ENCODE data around the gene POLR2F. TPM values are rescaled to one million over a fixed set of nuclear protein-coding genes. Genes with fewer than 3 reads are reported as not detected.

The POLR2F gene
- total RNA-seq, 2 donors from 2014 or later = 53.2 to 62.1 TPM

- Histone ChIP-seq H3K27me3 (no peaks in the 10 kb centered on the region), H3K4me1 (no peaks in the 10 kb centered on the region), H3K36me3 (peaks cover 51% of the 10 kb centered on the region), H3K4me3 (no peak overlapping the region), H3K27ac (no peak overlapping the region), H3K9me3 (no peaks in the 10 kb centered on the region)
- TF ChIP-seq, protein P1, sequence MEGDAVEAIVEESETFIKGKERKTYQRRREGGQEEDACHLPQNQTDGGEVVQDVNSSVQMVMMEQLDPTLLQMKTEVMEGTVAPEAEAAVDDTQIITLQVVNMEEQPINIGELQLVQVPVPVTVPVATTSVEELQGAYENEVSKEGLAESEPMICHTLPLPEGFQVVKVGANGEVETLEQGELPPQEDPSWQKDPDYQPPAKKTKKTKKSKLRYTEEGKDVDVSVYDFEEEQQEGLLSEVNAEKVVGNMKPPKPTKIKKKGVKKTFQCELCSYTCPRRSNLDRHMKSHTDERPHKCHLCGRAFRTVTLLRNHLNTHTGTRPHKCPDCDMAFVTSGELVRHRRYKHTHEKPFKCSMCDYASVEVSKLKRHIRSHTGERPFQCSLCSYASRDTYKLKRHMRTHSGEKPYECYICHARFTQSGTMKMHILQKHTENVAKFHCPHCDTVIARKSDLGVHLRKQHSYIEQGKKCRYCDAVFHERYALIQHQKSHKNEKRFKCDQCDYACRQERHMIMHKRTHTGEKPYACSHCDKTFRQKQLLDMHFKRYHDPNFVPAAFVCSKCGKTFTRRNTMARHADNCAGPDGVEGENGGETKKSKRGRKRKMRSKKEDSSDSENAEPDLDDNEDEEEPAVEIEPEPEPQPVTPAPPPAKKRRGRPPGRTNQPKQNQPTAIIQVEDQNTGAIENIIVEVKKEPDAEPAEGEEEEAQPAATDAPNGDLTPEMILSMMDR (IDR thresholded peaks at IDR 0.05) = no peak
- DNase-seq (ENCODE audit: low spot score) = no peak
Measured at GRCh38 chr22:37922191-37922590, 31.3 kb upstream of the POLR2F start.

- Histone ChIP-seq H3K4me1 (no peaks in the 10 kb centered on the region), H3K36me3 (peaks cover 53% of the 10 kb centered on the region), H3K27ac (no peak overlapping the region), H3K27me3 (no peaks in the 10 kb centered on the region), H3K9me3 (no peaks in the 10 kb centered on the region), H3K4me3 (no peak overlapping the region)
- TF ChIP-seq, protein P1 (IDR thresholded peaks at IDR 0.05) = no peak
- no peak for DNase-seq (ENCODE audit: low spot score)
Measured at GRCh38 chr22:37923927-37924326, 29.6 kb upstream of the POLR2F start.

DNA sequence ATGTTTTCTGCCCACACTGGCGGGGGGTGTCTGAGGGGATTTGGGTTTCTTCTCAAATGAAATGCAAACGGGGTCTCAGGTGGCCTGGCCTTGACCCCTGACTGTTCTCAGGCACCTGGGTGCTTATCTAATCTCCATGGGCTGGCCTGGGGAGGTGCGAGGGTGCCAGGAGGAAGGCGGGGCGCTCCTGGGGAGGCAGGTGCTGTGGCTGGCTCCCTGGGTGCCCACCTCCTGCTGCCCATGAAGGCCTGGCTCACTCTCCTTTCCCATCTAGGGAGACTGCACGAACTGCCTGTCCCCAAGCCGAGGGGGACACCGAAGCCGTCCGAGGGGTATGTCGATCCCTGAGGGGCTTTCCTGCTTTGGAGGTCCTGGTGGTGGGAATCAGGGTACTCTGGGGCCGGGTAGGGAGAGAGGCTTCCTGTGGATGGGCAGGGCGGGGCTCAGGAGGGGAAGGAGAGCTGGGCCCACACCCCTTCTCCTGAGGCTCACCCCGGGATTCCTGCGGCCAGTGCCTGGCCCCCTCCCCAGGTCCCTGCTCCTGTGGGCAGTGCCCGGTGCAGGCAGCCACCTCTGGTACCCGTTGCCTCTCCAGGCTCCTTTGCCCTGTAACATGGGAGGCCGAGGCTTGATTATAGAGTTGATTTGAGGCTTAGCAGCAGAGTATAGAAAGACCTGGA lies 29.0 kb upstream of the POLR2F start:
- H3K27ac ChIP-seq = no peak overlapping the region
- H3K4me1 ChIP-seq = no peaks in the 10 kb centered on the region
- TF ChIP-seq, protein P1 (IDR thresholded peaks at IDR 0.05) = no peak
- no peak overlapping the region for H3K4me3 ChIP-seq
- no peaks in the 10 kb centered on the region for H3K9me3 ChIP-seq
- no peaks in the 10 kb centered on the region for H3K27me3 ChIP-seq
- no peak for DNase-seq (ENCODE audit: low spot score)
- H3K36me3 ChIP-seq = peaks cover 56% of the 10 kb centered on the region

GRCh38 chr22:37925330-37925729 lies 28.2 kb upstream of the POLR2F start:
- Histone ChIP-seq H3K9me3 (no peaks in the 10 kb centered on the region), H3K36me3 (peaks cover 53% of the 10 kb centered on the region), H3K27me3 (no peaks in the 10 kb centered on the region), H3K4me1 (no peaks in the 10 kb centered on the region), H3K4me3 (no peak overlapping the region), H3K27ac (no peak overlapping the region)
- TF ChIP-seq, protein P1 (IDR thresholded peaks at IDR 0.05) = no peak
- DNase-seq (ENCODE audit: low spot score) = no peak

DNA sequence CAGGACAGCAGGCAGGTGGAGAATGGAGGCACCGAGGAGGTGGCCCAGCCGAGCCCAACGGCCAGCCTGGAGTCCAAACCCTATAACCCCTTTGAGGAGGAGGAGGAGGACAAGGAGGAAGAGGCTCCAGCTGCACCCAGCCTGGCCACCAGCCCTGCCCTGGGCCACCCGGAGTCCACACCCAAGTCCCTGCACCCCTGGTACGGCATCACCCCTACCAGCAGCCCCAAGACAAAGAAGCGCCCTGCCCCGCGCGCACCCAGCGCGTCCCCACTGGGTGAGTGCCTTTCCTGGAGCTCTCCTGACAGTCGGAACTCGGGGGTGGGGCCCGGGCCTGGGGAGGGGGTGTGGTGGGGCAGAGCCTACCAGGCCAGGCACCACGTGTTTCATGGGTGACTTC lies 27.7 kb upstream of the POLR2F start:
- H3K27ac ChIP-seq = no peak overlapping the region
- H3K27me3 ChIP-seq = no peaks in the 10 kb centered on the region
- no peak for DNase-seq (ENCODE audit: low spot score)
- no peaks in the 10 kb centered on the region for H3K9me3 ChIP-seq
- TF ChIP-seq, protein P1 (IDR thresholded peaks at IDR 0.05) = no peak
- no peaks in the 10 kb centered on the region for H3K4me1 ChIP-seq
- H3K36me3 ChIP-seq = peaks cover 52% of the 10 kb centered on the region
- no peak overlapping the region for H3K4me3 ChIP-seq

DNA sequence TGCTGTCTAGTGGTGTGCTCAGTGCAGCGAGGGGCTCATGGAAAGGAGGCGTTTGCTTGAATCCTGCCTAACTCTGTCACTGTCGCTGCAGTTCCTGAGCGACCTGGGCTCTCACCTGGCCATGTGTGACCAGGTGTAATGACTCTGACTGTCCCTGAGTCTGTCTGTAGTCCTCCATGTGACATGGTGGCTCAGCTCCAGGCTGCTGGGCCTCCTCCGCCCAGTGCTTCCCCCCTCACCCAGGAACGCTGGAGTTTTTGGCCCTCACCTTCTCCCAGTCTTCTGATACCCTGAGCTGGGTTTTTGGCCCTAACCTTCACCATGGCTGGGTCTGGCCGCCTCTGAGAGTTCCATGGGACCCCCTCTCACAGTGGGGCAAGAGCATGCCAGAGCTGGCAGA lies 27.1 kb upstream of the POLR2F start:
- no peaks in the 10 kb centered on the region for H3K27me3 ChIP-seq
- no peak overlapping the region for H3K4me3 ChIP-seq
- TF ChIP-seq, protein P1 (IDR thresholded peaks at IDR 0.05) = no peak
- peaks cover 52% of the 10 kb centered on the region for H3K36me3 ChIP-seq
- no peak overlapping the region for H3K27ac ChIP-seq
- DNase-seq (ENCODE audit: low spot score) = no peak
- no peaks in the 10 kb centered on the region for H3K9me3 ChIP-seq
- H3K4me1 ChIP-seq = peaks cover 0 to 1% of the 10 kb centered on the region in 2 donors
